GM20431 (cell line): ENCODE results near the gene GPRIN2.
"Not testable (repeated sequence)": the region's sequence is repeated elsewhere in the genome, so short reads cannot be mapped to it uniquely, and the experiment has no call there.

Source experiments
- in situ Hi-C: fragments of 300-500 bp; cut with MseI, MboI; formaldehyde crosslinking; loops from one replicate; pipeline ENCODE4 v1.15.0; 2020; ENCODE audit warnings: low sequenced_read_pairs; ENCODE audit not compliant: unreplicated experiment

GPRIN2 gene

DNA sequence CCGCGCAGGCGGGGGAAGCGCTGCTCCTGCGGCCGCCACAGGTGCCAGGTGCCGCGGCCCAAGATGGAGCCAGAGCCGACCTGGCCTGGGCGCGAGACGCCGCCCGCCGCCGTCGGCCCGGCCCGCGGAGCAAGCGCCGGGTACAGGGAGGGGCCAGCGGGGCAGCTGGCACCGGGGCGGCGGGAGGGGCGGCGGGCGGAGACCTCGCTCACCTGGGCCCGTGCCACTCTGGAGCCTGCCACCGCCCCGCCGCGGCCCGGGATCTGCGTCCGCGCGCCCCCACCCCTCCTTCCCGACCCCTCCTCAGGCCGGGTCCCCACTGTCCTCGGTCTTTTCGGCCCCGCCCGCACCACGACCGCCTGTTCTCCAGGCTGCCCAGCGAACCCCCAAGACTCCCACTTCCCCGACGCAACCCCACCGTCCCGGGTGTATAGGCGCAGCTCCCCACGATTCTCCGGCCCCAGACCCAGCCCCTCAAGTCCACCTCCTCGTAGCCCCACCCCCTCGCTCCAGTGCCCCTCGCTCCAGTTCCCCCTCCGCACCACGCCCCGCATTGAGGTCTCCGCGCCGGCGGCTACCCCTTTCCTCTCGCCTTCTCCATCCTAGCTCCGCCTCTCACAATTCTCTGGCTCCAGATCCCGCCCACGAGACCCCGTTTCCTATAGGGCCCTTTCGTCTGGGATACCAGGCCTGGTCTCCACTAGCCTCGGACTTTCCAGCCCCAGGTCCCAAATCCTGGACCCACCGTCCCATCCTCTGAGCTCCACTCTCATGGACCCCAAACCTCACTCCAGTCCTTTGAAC is at the start of gene GPRIN2:
GPRIN2 (minus strand) TSS at position 144 of the 804 bp plus-strand sequence. CDS start 5,922 bp downstream, outside the sequence.
- in situ Hi-C loops = no loop called here

DNA sequence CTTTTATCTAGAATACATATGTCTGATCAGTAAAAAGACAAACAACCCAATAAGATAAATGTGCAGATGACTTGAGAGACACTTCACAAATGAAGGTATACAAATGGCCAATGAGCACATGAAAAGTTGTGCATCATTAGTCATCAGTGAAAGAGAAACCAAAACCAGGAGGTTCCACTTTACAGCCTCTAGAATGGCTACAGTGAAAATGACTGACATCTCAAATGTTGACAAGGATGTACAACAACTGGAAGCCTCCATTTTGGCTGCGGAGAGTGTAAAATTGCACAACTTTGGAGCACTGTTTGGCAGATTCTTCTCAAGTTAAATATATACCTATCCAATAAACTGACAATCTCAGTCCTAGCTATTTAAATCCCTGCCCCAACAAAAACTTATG is 44.1 kb upstream of the GPRIN2 start:
- in situ Hi-C loops = not testable (repeated sequence)

DNA sequence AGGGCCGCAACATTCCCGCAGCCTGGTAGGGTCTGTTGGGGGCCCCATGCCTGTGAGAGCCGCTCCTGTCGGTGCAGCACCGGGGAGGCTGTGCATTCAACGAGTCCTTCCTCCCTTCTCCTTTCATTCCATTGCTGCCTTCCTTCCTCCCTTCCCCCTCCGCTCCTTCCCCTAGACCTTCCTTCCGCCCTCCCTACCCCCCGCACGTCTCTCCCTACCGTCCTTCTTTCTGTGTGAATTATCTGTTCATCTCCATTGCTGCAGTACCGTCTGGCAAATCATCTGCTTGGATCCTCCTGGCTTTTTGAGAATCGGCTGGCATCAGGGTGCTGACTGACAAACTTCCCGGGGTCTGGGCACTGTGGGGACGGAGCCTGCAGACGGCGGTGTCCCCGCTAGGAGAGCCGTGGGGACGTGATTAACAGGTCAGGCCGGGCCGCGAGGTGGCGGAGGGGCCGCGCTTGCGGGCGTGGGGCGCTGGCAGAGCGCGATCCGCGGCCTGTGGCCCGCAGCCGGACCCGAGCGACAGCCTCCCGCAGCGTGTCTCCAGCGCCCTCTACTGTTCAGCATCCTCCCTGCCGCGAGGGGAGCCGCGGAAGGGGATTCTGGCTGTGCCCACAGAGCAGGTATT is 41.3 kb upstream of the GPRIN2 start:
- in situ Hi-C loops = not testable (repeated sequence)

DNA sequence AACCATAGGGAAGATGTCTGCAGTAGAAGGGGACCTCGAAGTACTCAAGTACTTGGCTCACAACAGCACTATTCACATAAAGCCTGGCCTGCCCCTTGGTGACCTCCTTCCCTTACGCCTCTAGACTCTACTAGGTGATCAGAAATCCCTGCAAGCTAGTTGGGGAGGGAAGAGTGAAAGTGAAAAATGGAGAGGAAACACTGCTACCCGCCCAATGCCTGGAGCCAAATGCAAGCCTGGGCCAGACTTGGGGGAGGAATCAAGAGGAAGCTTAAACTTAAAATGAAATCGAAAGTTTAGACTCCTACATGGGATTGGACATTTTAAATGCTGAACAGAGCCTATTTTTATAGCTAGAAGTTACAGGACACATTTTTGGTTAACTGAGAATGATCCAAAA is 40.1 kb upstream of the GPRIN2 start:
- in situ Hi-C loops = not testable (repeated sequence)

DNA sequence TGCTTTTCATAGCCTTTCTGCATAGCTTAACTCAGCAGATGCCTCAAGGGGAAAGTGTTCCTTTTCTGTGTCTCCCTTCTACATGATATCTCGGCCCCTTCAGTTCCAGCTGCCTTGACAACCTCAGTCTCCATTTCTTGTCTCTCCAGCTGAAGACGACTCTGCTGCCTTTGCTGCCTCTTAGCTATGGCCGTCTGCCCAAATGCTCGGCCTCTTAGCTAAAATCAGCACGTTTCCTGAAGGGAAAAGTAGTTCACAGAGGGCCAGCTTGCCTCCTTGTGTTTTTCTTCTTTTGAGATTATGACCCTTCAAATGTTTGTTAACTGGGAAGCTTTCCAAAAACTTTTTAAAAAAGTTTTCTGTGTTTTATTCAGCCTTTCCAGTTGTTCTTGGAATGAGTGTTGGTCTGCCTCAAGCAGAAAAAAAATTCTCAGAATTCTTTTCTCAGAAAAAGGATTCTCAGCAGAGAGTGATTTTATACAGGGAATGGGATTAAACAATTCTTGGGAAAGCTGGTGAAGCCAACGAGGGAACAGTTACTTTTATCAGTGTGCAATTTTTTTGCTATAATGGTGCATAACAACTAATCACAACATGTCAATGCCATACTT is 38.1 kb upstream of the GPRIN2 start:
- in situ Hi-C loops = not testable (repeated sequence)

DNA sequence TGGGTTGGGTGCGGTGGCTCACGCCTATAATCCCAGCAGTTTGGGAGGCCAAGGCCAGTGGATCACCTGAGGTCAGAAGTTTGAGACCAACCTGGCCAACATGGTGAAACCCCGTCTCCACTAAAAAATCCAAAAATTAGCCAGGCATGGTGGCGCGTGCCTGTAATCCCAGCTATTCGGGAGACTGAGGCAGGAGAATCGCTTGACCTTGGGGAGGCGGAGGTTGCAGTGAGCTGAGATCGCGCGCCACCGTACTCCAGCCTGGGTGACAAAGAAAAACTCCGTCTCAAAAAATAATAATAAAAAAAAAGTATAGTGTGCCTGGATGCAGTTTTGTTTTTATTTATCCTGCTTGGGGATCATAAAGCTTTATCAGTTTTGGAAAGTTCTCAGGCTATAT is 36.8 kb upstream of the GPRIN2 start:
- in situ Hi-C loops = not testable (repeated sequence)

DNA sequence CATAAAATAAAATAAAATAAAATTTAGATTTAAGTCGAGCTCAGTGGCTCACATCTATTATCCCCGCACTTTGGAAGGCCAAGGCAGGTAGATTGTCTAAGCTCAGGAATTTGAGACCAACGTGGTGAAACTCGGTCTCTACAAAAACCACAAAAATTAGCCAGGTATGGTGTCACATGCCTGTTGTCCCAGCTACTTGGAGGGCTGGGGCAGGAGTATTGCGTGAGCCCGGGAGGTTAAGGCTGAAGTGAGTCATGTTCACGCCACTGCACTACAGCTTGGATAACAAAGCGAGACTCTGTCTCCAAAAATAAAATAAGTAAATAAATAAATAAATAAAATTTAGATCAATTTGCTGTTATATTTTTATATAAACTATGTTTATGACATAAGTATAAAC is 34.6 kb upstream of the GPRIN2 start:
- in situ Hi-C loops = not testable (repeated sequence)

DNA sequence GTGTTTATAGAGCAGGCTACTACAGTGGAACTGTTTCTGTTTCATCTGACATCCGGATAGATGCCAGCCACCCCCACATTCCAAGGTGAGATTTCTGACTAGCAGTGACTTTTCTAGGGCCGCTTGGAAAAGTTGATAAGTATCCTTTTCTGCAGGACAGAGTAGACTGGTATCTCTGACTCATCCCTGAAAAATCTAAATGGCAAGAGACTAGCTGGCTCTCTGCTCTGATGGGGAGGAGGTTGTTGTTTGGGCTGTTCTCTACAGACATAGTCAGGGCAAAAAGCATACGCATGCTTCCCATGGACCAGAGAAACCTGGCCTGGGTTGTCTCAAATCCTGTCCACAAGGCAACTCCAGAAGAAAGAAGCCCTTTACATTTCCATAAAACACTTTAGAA is 33.1 kb upstream of the GPRIN2 start:
- in situ Hi-C loops = not testable (repeated sequence)

DNA sequence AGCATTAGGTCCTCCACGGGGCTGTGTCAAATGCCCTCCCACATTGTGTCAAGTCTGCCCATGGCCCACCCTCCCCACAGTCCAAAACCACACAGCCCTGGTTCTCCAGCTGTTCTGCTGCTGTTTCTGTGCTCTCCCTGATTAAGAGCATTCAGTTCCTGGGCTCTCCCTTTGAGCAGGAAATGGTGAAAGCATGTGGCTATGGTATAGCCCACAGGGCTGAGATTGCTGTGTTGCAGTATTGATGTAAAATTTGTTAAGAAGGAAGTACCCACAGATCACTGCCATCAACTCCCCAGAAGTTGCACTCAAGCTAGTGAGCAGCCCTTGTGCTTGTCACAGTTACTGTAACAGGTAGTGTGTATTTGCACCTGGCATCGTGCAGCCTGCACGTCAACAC is 31.8 kb upstream of the GPRIN2 start:
- in situ Hi-C loops = not testable (repeated sequence)

DNA sequence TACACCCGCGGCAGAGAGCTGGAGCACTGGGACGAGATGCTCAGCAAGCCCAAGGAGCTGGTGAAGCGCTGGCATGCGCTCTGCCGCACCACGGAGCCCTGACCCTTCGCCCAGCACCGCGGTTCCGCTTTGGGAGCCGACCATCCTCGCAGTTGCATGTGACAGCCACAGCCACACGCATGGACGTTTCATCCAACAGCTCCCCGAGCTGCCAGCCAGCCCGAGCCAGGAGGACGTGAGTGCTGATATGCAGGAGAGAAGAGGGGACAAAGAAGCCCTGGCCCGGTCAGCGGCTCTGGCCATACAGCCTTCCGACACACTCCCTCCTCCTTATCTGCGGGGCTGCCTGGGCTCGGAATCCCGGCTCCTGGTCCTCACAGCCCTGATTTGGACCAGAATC is 31.1 kb upstream of the GPRIN2 start:
- in situ Hi-C loops = not testable (repeated sequence)

DNA sequence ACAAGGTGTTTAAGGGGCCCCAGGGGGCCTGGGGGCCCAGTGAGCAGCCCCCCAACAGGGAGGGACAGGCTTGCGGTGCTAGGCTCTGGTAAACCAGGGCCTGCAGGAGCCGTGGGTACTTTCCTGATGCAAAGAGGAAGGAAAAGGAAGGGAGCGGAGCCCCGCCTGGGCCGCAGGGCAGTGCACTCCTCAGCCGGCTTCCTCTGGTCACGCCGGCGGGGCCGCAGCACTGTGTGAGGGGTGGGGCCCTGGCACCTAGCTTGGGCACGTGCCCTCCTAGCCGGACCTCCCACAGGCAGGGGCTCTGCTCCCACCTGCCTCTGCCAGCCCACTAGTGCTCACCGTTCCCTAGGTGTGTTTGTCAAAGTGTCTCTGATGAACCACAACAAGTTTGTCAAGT is 28.8 kb upstream of the GPRIN2 start:
- in situ Hi-C loops = not testable (repeated sequence)

DNA sequence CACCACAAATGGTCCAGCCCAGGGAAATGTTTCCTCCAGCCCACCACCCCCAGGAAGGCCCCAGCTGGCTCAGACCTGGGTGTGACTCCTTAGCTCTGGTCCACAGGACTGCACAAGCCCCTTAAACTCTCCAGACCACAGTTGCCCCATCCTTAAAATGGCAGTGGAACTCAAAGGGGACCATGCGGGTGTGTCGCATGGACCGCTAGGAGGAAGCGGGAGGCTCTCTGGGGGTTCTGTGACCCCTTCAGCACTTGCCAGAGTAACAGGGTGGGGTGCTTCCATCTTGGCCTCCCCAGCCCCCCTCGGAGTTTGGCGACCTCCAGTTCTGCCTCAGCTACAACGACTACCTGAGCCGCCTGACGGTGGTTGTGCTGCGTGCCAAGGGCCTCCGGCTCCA is 27.7 kb upstream of the GPRIN2 start:
- in situ Hi-C loops = not testable (repeated sequence)

DNA sequence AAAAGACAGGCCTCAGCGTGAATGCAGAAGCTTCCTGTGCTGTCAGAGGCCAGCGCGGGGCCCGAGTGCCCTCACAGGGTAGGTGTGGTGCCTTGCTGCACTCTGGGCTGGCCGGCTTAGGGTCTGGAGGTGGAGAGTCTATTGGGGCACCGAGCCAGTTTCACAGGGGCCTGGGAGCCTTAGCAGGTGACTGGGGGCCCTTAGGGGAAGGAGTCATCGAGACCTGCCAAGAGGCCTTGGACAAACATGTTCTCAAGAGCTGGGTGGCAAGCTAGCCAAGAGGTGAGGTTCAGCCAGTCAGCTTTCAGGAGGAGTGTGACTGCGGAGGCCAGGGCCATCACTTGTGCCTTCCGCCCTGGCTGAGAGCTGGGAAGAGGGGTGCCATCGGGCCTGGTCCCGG is 26.1 kb upstream of the GPRIN2 start:
- in situ Hi-C loops = not testable (repeated sequence)

DNA sequence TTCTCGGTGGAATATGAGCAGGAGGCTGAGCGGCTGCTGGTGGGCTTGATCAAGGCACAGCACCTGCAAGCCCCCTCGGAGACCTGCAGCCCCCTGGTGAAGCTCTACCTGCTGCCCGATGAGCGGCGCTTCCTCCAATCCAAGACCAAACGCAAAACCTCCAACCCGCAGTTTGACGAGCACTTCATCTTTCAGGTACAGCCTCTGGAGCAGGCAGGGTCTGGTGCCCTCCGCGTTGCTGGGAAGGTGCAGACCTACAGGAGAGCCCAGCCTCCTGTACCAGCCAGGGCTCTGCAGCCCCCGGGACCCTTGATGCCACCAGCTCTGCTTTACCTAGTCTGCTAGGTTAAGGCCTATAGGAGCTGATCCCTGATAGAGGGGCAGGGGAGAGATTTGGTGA is 25.5 kb upstream of the GPRIN2 start:
- in situ Hi-C loops = not testable (repeated sequence)

DNA sequence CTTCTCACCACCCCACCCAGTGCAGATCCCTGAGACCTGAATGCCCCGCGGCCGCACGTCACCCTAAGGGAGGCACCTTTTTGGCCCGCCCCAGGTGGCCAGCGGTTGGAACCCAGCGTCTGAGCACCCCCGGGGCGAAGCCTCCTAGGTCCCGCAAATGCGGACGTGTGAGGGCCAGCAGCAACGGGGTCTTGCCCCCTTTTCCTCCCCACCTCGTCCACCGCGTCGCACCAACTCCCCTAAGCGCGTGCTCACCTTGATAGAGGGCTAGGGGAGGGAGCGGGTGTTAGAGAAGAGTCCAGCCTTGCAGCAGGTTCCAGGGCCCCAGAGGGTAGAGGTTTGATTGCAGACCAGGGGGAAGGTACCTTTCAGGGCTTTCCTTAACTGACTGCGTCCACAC is 22.9 kb upstream of the GPRIN2 start:
- in situ Hi-C loops = not testable (repeated sequence)

DNA sequence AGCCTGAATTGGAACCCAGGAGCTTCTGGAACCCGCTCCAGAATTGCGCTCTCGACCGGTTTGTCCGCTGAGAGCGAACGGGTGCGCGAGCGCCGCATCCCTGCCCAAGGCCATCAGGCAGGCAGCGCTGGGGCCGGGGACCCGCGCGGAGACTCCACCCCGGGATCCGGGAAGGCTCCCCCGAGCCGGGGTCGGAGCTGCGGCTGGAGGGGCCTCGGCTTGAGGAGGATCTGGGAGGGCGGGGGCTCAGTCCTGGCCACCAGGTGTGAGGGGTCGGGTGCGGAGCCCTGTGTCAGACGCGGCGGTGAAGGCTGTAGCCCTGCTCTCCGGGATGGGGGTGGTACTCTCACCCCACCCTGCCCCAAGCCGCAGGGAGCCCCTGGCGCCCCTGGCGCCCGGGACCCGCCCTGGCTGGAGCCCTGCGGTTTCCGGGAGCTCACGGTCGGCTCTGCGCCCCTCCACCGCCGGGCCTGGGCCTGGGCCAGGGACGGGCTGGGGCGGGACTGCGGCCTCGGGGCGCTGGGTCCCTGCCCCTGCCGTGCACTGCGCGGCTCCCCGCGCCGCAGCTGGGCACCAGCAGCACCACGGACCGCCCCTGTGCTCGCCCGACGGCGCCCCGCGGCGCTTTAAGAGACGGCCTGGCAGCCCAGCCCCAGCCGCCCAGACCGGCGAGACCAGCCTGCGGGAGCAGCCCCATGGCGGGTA is 22.2 kb upstream of the GPRIN2 start, which contains the start of gene SYT15:
SYT15 (plus strand) TSS at position 655 of the 705 bp plus-strand sequence; CDS start at position 696, 41 bp downstream.
- in situ Hi-C loops = not testable (repeated sequence)

DNA sequence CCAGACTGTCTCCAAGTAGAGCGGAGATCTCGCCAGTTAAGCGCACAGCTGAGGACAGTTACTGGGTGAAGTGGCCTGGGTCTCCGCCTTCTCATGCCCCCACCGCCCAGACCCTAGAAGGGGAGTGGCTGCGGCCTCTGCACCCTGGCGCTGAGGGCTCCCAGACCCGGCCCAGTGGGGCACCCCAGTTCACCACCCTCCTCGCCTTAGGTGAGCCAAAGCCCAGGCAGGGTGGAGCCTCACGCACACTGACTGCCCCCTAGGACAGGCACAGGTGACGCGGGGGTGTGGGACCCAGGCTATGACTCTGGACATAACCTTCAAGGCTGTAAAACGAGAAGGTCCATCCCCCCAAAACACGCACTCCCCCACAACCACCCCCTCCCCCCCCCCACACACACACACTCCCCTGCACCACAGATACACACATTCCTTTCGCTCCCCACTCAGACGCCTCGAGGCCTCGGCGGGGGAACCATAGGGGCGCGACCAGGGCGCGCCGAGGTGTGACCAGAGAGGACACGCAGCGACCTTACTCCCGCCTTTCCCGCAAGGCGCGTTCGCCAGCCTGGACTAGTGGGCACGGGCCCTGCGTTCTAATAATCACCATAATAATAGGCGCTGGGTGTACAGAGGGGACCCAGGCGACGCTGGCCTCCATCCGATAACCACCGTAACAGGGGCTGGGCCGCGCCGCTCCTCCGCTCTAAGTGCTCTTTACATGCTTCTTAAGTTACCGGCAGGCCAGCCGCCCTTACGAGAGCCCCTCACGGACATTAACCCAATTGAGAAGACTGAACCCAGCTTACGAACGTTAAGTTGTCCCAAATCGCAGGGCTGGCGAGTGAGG is 21.4 kb upstream of the GPRIN2 start:
- in situ Hi-C loops = not testable (repeated sequence)

DNA sequence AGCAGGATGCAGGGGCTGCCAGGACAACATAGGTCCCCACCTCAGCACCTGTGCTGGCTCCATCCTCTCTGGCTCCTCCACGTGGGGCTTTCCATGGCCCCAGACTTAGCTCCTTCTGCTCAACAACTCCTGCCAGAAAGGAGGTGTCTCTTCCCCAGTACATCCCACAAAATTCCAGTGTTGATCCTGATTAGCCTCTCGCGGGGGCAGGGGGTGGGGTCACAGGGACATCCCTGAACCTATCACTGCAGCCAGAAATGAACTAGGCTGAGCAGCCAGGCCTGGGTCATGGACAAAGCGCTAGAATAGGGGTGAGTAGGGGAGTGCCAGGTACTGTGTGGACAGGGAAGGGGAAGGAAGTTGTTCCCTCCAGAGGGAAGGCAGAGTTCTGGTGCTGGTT is 17.4 kb upstream of the GPRIN2 start:
- in situ Hi-C loops = not testable (repeated sequence)

DNA sequence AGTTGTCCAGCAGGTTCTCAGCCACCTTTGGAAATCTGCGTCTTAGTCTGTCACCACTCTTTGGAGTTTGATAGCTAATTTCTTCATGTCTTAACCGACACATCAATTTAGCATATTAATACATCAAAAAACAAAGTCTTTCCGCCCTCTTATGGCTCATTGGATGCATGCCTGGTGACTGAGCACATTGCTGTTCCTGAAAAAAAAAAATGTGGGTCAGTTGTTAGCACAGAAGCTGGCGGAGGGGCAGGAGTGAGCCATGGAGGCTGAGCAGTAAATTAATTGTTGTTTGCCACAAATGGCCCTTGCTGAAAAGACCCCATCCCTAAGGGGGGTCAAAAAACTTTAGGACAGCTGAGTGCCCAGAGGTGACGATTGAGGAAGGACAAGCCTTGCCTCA is 16.9 kb upstream of the GPRIN2 start:
- in situ Hi-C loops = not testable (repeated sequence)

DNA sequence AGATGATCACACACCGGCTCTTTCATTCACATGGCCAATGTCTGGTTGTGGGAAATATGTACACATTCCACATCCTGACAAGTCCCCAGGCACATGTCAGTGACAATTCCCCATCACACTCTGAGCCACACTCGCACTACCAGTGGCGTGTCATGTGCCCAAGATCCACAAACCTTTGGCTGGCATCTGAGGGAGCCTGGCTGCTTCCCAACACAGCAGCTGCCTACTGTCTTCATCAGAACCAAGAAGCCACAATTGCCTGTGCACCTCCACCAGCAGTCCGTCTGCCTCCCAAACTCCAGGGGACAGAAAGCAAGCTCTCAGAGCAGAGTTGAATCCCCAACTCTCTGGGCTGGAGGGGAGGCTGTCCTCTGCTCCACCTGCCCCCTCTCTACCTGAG is 16.3 kb upstream of the GPRIN2 start:
- in situ Hi-C loops = not testable (repeated sequence)
